Endothelial cell of umbilical vein (primary cell): ENCODE results near the gene SYNGR3. TPM values are rescaled to one million over a fixed set of nuclear protein-coding genes. Genes with fewer than 3 reads are reported as not detected.

ENCODE experiments used
- BruUV-seq: library from RNA; stranded (reverse); fragments of 400-500 nt; replicated peaks from 2 replicates; lab custom pipeline; 2021; lab: Mats Ljungman, UMichigan
- CTCF ChIA-PET: fragments of 300-600, 350-600 bp; sonication (Branson Sonifier 250); formaldehyde crosslinking; loops from one replicate; lab custom pipeline; 2021; ENCODE audit warnings: antibody characterized with exemption, inconsistent platforms; lab: Charles Lee
- POLR2A ChIA-PET: fragments of 300-600, 350-600 bp; sonication (Branson Sonifier 250); formaldehyde crosslinking; loops from one replicate; lab custom pipeline; 2021; ENCODE audit warnings: antibody characterized with exemption, inconsistent platforms; lab: Charles Lee
- DNase-seq: peaks from one replicate; pipeline ENCODE4 v3.0.0-alpha.2; 2011; ENCODE audit warnings: low read depth, low spot score
- FAIRE-seq: peaks from 2 replicates; lab custom pipeline; 2011; peaks lifted over from hg19 to GRCh38; lab: Jason Lieb, UNC
- H2AFZ ChIP-seq: 2 replicates; pipeline ENCODE4 v1.6.0; 2012; ENCODE audit warnings: low read depth, low read length, control low read depth, inconsistent platforms
- H3K27ac ChIP-seq: 2 replicates; pipeline ENCODE4 v1.5.1; 2011; ENCODE audit warnings: low read depth, mild to moderate bottlenecking, control low read depth, low read length, moderate library complexity; ENCODE audit not compliant: insufficient read depth
- H3K27me3 ChIP-seq, 2 experiments: 2 replicates each; pipeline versions ENCODE4 v1.6.0 to v1.6.1; 2011; ENCODE audit warnings: low read length in 2 of 2, mixed read lengths in 1 of 2; ENCODE audit not compliant: control insufficient read depth in 2 of 2, insufficient read depth in 2 of 2
- H3K36me3 ChIP-seq, 2 experiments: 2 replicates in 1 of 2; 3 replicates in 1 of 2; pipeline ENCODE4 v1.5.1; 2011; ENCODE audit warnings: low read length in 2 of 2, mild to moderate bottlenecking in 1 of 2, moderate library complexity in 1 of 2; ENCODE audit not compliant: control insufficient read depth in 2 of 2, insufficient read depth in 2 of 2; ENCODE audit errors: extremely low read depth in 1 of 2
- H3K4me1 ChIP-seq: 3 replicates; pipeline ENCODE4 v1.5.1; 2011; ENCODE audit warnings: mild to moderate bottlenecking, low read length; ENCODE audit not compliant: control insufficient read depth, insufficient read depth; ENCODE audit errors: extremely low read depth
- H3K4me2 ChIP-seq: 2 replicates; pipeline ENCODE4 v1.6.1; 2011; ENCODE audit warnings: low read length, control low read depth, mixed read lengths; ENCODE audit not compliant: insufficient read depth
- H3K4me3 ChIP-seq, 3 experiments: fragments of 200-600 bp in 1 of 3; sonication (generic), shearing (Covaris generic) in 1 of 3; replicated peaks in 1 of 3; 2 replicates each; pipeline ENCODE4 v1.5.1; 2011 to 2016; ENCODE audit warnings: control low read depth in 3 of 3, low read length in 3 of 3, mild to moderate bottlenecking in 2 of 3, inconsistent platforms in 1 of 3, low read depth in 1 of 3, moderate library complexity in 1 of 3; ENCODE audit not compliant: insufficient read depth in 1 of 3
- H3K79me2 ChIP-seq: 2 replicates; pipeline ENCODE4 v1.6.0; 2012; ENCODE audit warnings: low read length, inconsistent platforms; ENCODE audit not compliant: control insufficient read depth, insufficient read depth
- H3K9ac ChIP-seq: replicated peaks from 2 replicates; pipeline ENCODE3; 2011; ENCODE audit warnings: low read length, control low read depth; ENCODE audit not compliant: insufficient read depth; ENCODE audit errors: extremely low read depth
- H3K9me1 ChIP-seq: replicated peaks from 3 replicates; pipeline ENCODE4 v1.6.0; 2011; ENCODE audit warnings: mild to moderate bottlenecking, low read length; ENCODE audit not compliant: control insufficient read depth, insufficient read depth; ENCODE audit errors: extremely low read depth
- H3K9me3 ChIP-seq: replicated peaks from 2 replicates; pipeline ENCODE4 v1.5.1; 2012; ENCODE audit warnings: low read length, inconsistent platforms; ENCODE audit not compliant: control insufficient read depth, insufficient read depth
- H4K20me1 ChIP-seq: replicated peaks from 2 replicates; pipeline ENCODE3; 2011; ENCODE audit warnings: mild to moderate bottlenecking, low read length; ENCODE audit not compliant: control insufficient read depth, insufficient read depth; ENCODE audit errors: extremely low read depth
- CTCF ChIP-seq, 2 donors: IDR thresholded peaks; 1 replicate in 1 of 2; 2 replicates in 1 of 2; pipeline ENCODE4 v1.5.1; 2011; ENCODE audit warnings: low read length in 2 of 2, mild to moderate bottlenecking in 2 of 2, moderate library complexity in 2 of 2, control low read depth in 1 of 2, inconsistent platforms in 1 of 2, low read depth in 1 of 2; ENCODE audit not compliant: insufficient read depth in 1 of 2; ENCODE audit errors: extremely low read depth in 1 of 2
- EZH2 ChIP-seq: IDR thresholded peaks from 2 replicates; pipeline ENCODE4 v1.6.1; 2012; ENCODE audit warnings: borderline replicate concordance, low read depth, mild to moderate bottlenecking, moderate library complexity, low read length, inconsistent platforms; ENCODE audit not compliant: severe bottlenecking
- FOS ChIP-seq: IDR thresholded peaks from 2 replicates; pipeline ENCODE4 v1.6.1; 2011; ENCODE audit warnings: mild to moderate bottlenecking, low read length, moderate library complexity, borderline replicate concordance; ENCODE audit not compliant: insufficient read depth
- GATA2 ChIP-seq: IDR thresholded peaks from 2 replicates; pipeline ENCODE4 v1.7.0; 2011; ENCODE audit warnings: low read depth, mild to moderate bottlenecking, moderate library complexity, mixed read lengths, low read length; ENCODE audit not compliant: insufficient read length, insufficient read depth
- JUN ChIP-seq: IDR thresholded peaks from 2 replicates; pipeline ENCODE4 v1.6.1; 2011; ENCODE audit warnings: borderline replicate concordance, low read depth; ENCODE audit not compliant: insufficient read length, insufficient read depth
- MAX ChIP-seq: IDR thresholded peaks from 2 replicates; pipeline ENCODE4 v1.6.1; 2011; ENCODE audit not compliant: insufficient read depth, insufficient read length
- MYC ChIP-seq: IDR thresholded peaks from one replicate; pipeline ENCODE4 v1.6.1; 2011; ENCODE audit warnings: mild to moderate bottlenecking, low read depth, low read length
- POLR2A ChIP-seq: IDR thresholded peaks from 2 replicates; pipeline ENCODE4 v1.6.1; 2012; ENCODE audit warnings: low read depth, mild to moderate bottlenecking, control low read depth, low read length
- POLR2AphosphoS5 ChIP-seq: IDR thresholded peaks from 2 replicates; pipeline ENCODE4 v1.6.1; 2012; ENCODE audit warnings: low read depth, mild to moderate bottlenecking, control low read depth, low read length, moderate library complexity; ENCODE audit not compliant: insufficient read depth
- dilution Hi-C: fragments of 300-500 bp; cut with MboI; formaldehyde crosslinking; loops from one replicate; pipeline ENCODE4 v1.15.0; 2019; ENCODE audit warnings: low sequenced_read_pairs; ENCODE audit not compliant: extremely low pct_ligation_motif_present
- intact Hi-C: fragments of 100-400 bp; cut with micrococcal nuclease; formaldehyde crosslinking; loops from one replicate; pipeline ENCODE4 v1.10.0; 2022
- polyA plus RNA-seq, 4 experiments: library from polyadenylated mRNA; depleted of rRNA in 3 of 4; stranded (reverse) in 3 of 4; unstranded in 1 of 4; fragments of >200 nt; gene quantifications; 2 replicates each; pipeline versions ENCODE4 v1.2.1 to v1.2.3, GENCODE V29; 2011 to 2012; ENCODE audit warnings: missing spikeins in 1 of 4
- total RNA-seq: library from RNA; stranded (reverse); gene quantifications from 2 replicates; pipeline ENCODE4 v1.2.3, GENCODE V29; 2021

The SYNGR3 gene
- total and polyA plus RNA-seq, 2 donors (not counting 3 experiments of a cell fraction or from before 2014, with no cell fraction given) = 0.95 to 1.4 TPM

DNA sequence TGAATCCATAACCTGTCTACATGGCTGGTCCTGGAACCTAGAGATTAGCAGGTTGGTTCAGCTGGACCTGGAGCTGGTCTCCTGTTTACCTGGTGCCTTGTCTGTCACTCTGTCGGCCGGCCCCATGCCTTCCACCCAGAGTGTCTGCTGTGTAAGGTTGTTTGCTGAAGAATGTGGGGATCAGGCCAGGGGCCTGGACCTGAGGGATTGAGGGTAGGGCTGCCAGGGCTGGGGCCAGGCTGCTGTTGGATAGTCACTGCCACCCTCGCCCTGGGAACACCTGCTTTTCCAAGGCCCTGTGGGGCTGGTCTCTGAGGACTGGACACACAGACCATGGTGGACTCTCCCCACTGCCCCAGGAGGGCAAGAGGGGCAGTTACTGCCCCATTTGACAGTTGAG, 38.4 kb downstream of the SYNGR3 start:
- POLR2A ChIA-PET = interaction anchor here (1.5 kb wide), 1 partner anchor 127 kb away, joined by 6 read pairs; the partner anchor contains the start of gene TRAF7
- CTCF ChIA-PET = interaction anchor here (0.9 to 2.0 kb wide), 5 partner anchors 16 to 112 kb away, joined by 3 to 18 read pairs (median 4); partner anchors contain the start of genes NTHL1 and TSC2
- no peak for DNase-seq
- dilution Hi-C loops = loop anchor here (25.0 kb wide), 1 partner anchor 134 kb away; the partner anchor contains the start of gene TRAF7
- H3K4me1 ChIP-seq = peaks cover 39% of the 10 kb centered on the region
- peak overlapping the region; percentile 16 for H3K4me2 ChIP-seq
- intact Hi-C loops = no loop called here
- H3K4me3 ChIP-seq = peak overlapping the region in 1 of 3 experiments; percentile 20
- H3K9me1 ChIP-seq = no peaks in the 10 kb centered on the region
- no peaks in the 10 kb centered on the region for H4K20me1 ChIP-seq
- H3K9me3 ChIP-seq = no peaks in the 10 kb centered on the region
- TF ChIP-seq MAX (no peak), MYC (no peak), POLR2AphosphoS5 (no peak), FOS (no peak), EZH2 (no peak), POLR2A (no peak), CTCF (IDR thresholded peaks at IDR 0.05; ENCODE audit: extremely low read depth in 1 of 2, insufficient read depth in 1 of 2, low read depth in 1 of 2, low read length in 2 of 2) (no peak), GATA2 (no peak), JUN (no peak)
- no peaks in the 10 kb centered on the region for H3K36me3 ChIP-seq
- no TSS peak for BruUV-seq
- no peaks in the 10 kb centered on the region for H3K27me3 ChIP-seq
- H3K27ac ChIP-seq = no peak overlapping the region
- H2AFZ ChIP-seq = no peak overlapping the region
- FAIRE-seq = peak; percentile 8
- H3K79me2 ChIP-seq = peaks cover 15% of the 10 kb centered on the region
- no peak overlapping the region for H3K9ac ChIP-seq
